ENCODE measurements around the gene LMO3. TPM values are rescaled to one million over a fixed set of nuclear protein-coding genes. Genes with fewer than 3 reads are reported as not detected.

LMO3 gene
- total RNA-seq, 1 experiment from 2014 or later = 8.2 TPM

- peak overlapping the region; percentile 65 for H3K4me3 ChIP-seq
- H3K36me3 ChIP-seq = no peaks in the 10 kb centered on the region
- DNase-seq = peak; percentile 69 to 76
- peak overlapping the region; percentile 59 for H3K27ac ChIP-seq
- H3K27me3 ChIP-seq = no peaks in the 10 kb centered on the region
- no peaks in the 10 kb centered on the region for H3K9me3 ChIP-seq (replicated peaks)
- H3K4me1 ChIP-seq = peaks cover 5% of the 10 kb centered on the region
These were observed 363 bp upstream of the LMO3 start for GRCh38 chr12:16606201-16606849.

GRCh38 chr12:16605642-16606116 is 283 bp downstream of the LMO3 start:
- Histone ChIP-seq H3K27ac (peak overlapping the region; percentile 59), H3K9me3 (replicated peaks) (no peaks in the 10 kb centered on the region)
- peak; percentile 26 to 56 for DNase-seq

GRCh38 chr12:16604596-16605252 is 1.2 kb downstream of the LMO3 start:
- H3K9me3 ChIP-seq (replicated peaks) = no peaks in the 10 kb centered on the region
- no peak overlapping the region for H3K4me3 ChIP-seq
- H3K36me3 ChIP-seq = no peaks in the 10 kb centered on the region
- DNase-seq = no peak
- H3K4me1 ChIP-seq = peaks cover 5% of the 10 kb centered on the region
- no peaks in the 10 kb centered on the region for H3K27me3 ChIP-seq
- H3K27ac ChIP-seq = no peak overlapping the region

More at GRCh38 chr12:16605642-16606116, 283 bp downstream of the LMO3 start:
- no peaks in the 10 kb centered on the region for H3K36me3 ChIP-seq
- H3K27me3 ChIP-seq = no peaks in the 10 kb centered on the region
- H3K4me3 ChIP-seq = peak overlapping the region; percentile 65
- H3K4me1 ChIP-seq = peaks cover 5% of the 10 kb centered on the region

- Histone ChIP-seq H3K9me3 (replicated peaks) (no peaks in the 10 kb centered on the region), H3K27me3 (no peaks in the 10 kb centered on the region), H3K4me3 (no peak overlapping the region), H3K36me3 (no peaks in the 10 kb centered on the region), H3K27ac (no peak overlapping the region), H3K4me1 (peaks cover 3% of the 10 kb centered on the region)
- DNase-seq = no peak
These were observed 1.9 kb downstream of the LMO3 start for GRCh38 chr12:16603916-16604575.

- Histone ChIP-seq H3K27me3 (no peaks in the 10 kb centered on the region), H3K9me3 (replicated peaks) (no peaks in the 10 kb centered on the region), H3K4me1 (no peaks in the 10 kb centered on the region; the same call in 1 of the 2 replicates), H3K36me3 (no peaks in the 10 kb centered on the region), H3K27ac (no peak overlapping the region), H3K4me3 (no peak overlapping the region)
- no peak for DNase-seq
These were observed 2.6 kb downstream of the LMO3 start for GRCh38 chr12:16603260-16603915.

- Histone ChIP-seq H3K36me3 (no peaks in the 10 kb centered on the region), H3K27me3 (no peaks in the 10 kb centered on the region), H3K4me3 (no peak overlapping the region), H3K4me1 (no peaks in the 10 kb centered on the region; the same call in 1 of the 2 replicates), H3K27ac (no peak overlapping the region), H3K9me3 (replicated peaks) (no peaks in the 10 kb centered on the region)
- peak in 1 of 2 experiments; percentile 35 for DNase-seq
These were observed 3.5 kb downstream of the LMO3 start for GRCh38 chr12:16602412-16602811.

GRCh38 chr12:16600525-16600924 is 5.4 kb downstream of the LMO3 start:
- no peak for DNase-seq
- H3K27me3 ChIP-seq = no peaks in the 10 kb centered on the region

GRCh38 chr12:16599081-16599480 is 6.9 kb downstream of the LMO3 start:
- no peaks in the 10 kb centered on the region for H3K27me3 ChIP-seq
- no peak for DNase-seq
- H3K27ac ChIP-seq = no peak overlapping the region
- no peaks in the 10 kb centered on the region; the same call in 1 of the 2 replicates for H3K4me1 ChIP-seq
- no peaks in the 10 kb centered on the region for H3K36me3 ChIP-seq
- H3K4me3 ChIP-seq = no peak overlapping the region
- no peaks in the 10 kb centered on the region for H3K9me3 ChIP-seq (replicated peaks)

More at GRCh38 chr12:16600525-16600924, 5.4 kb downstream of the LMO3 start:
- Histone ChIP-seq H3K4me3 (no peak overlapping the region), H3K36me3 (no peaks in the 10 kb centered on the region), H3K4me1 (no peaks in the 10 kb centered on the region; the same call in 1 of the 2 replicates), H3K27ac (no peak overlapping the region), H3K9me3 (replicated peaks) (no peaks in the 10 kb centered on the region)

- Histone ChIP-seq H3K9me3 (replicated peaks) (no peaks in the 10 kb centered on the region), H3K4me3 (no peak overlapping the region), H3K36me3 (no peaks in the 10 kb centered on the region), H3K27me3 (no peaks in the 10 kb centered on the region), H3K27ac (no peak overlapping the region), H3K4me1 (no peaks in the 10 kb centered on the region)
- DNase-seq = no peak
These were observed 11.2 kb downstream of the LMO3 start for GRCh38 chr12:16594797-16595196.

- no peak overlapping the region for H3K27ac ChIP-seq
- no peaks in the 10 kb centered on the region for H3K27me3 ChIP-seq
- DNase-seq = no peak
- H3K4me1 ChIP-seq = no peaks in the 10 kb centered on the region
- no peak overlapping the region for H3K4me3 ChIP-seq
- no peaks in the 10 kb centered on the region for H3K9me3 ChIP-seq (replicated peaks)
- H3K36me3 ChIP-seq = no peaks in the 10 kb centered on the region
These were observed 12.4 kb downstream of the LMO3 start for GRCh38 chr12:16593546-16593945.

GRCh38 chr12:16590645-16591044 is 15.3 kb downstream of the LMO3 start:
- Histone ChIP-seq H3K27ac (no peak overlapping the region), H3K4me1 (no peaks in the 10 kb centered on the region), H3K4me3 (no peak overlapping the region), H3K9me3 (replicated peaks) (no peaks in the 10 kb centered on the region), H3K27me3 (no peaks in the 10 kb centered on the region), H3K36me3 (no peaks in the 10 kb centered on the region)
- DNase-seq = no peak

GRCh38 chr12:16588812-16589211 is 17.1 kb downstream of the LMO3 start:
- H3K4me1 ChIP-seq = peaks cover 6% of the 10 kb centered on the region
- no peak overlapping the region for H3K4me3 ChIP-seq
- no peaks in the 10 kb centered on the region for H3K9me3 ChIP-seq (replicated peaks)
- no peaks in the 10 kb centered on the region for H3K27me3 ChIP-seq
- H3K27ac ChIP-seq = no peak overlapping the region
- no peaks in the 10 kb centered on the region for H3K36me3 ChIP-seq
- DNase-seq = no peak

GRCh38 chr12:16587514-16587913 is 18.4 kb downstream of the LMO3 start:
- no peaks in the 10 kb centered on the region for H3K36me3 ChIP-seq
- no peak overlapping the region for H3K27ac ChIP-seq
- H3K9me3 ChIP-seq (replicated peaks) = no peaks in the 10 kb centered on the region
- DNase-seq = no peak
- H3K4me3 ChIP-seq = no peak overlapping the region
- peaks cover 10% of the 10 kb centered on the region for H3K4me1 ChIP-seq
- H3K27me3 ChIP-seq = no peaks in the 10 kb centered on the region

- H3K9me3 ChIP-seq (replicated peaks) = no peaks in the 10 kb centered on the region
- no peaks in the 10 kb centered on the region for H3K36me3 ChIP-seq
- no peak overlapping the region for H3K27ac ChIP-seq
- DNase-seq = no peak
- H3K4me3 ChIP-seq = no peak overlapping the region
- H3K4me1 ChIP-seq = peaks cover 10% of the 10 kb centered on the region
- H3K27me3 ChIP-seq = no peaks in the 10 kb centered on the region
These were observed 18.9 kb downstream of the LMO3 start for GRCh38 chr12:16587110-16587453.
